Astrocyte (in vitro differentiated cells and primary cell): ENCODE data around the gene SLC12A8.

Experiments
- EZH2 ChIP-seq: IDR thresholded peaks from 2 replicates; pipeline ENCODE4 v1.6.1; 2012; ENCODE audit warnings: mild to moderate bottlenecking, low read length, inconsistent platforms; ENCODE audit not compliant: insufficient read depth
- TF ChIP-seq, protein P1 (sequence below): IDR thresholded peaks from 2 replicates; pipeline ENCODE4 v1.5.1; 2011; ENCODE audit warnings: low read depth, mild to moderate bottlenecking, inconsistent platforms, low read length, moderate library complexity; ENCODE audit not compliant: insufficient read depth

DNA sequence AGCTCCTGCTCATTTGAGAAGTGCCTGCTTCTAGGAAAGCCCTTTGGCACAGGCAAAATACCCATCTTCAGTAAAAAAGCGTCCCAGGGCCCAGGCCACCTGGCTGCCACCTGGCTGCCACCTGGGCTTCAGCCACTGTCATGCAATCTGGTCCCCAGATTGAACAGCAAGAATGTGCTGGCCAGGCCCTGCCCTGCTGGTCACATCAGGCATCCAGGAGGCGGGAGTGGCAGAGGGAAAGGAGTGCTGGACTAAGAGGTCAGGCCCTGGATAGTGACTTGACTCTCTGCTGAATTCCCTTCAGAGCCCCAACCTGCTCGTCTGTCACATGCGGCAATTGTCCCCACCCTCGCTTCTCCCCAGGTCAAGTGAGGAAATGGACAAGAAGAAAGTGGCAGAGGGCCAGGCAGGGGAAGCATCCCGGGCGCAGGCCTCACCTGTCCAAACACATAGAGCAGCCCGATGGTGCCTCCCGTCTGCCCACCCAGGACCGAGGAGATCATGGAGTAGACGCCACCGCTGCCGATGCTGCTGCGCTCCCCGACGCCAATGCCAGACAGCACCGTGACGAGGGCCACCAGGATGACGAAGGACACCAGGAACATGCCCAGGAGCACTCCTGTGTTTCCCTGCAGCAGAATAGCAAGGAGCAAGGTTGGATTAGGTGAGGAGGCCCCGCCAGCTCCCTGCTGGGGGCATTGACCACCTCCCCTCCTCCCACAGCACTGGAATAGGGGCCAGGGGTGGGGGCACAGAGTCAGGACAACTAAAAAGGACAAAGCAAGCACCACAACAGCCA lies 25.5 kb downstream of the SLC12A8 start:
- TF ChIP-seq, protein P1, sequence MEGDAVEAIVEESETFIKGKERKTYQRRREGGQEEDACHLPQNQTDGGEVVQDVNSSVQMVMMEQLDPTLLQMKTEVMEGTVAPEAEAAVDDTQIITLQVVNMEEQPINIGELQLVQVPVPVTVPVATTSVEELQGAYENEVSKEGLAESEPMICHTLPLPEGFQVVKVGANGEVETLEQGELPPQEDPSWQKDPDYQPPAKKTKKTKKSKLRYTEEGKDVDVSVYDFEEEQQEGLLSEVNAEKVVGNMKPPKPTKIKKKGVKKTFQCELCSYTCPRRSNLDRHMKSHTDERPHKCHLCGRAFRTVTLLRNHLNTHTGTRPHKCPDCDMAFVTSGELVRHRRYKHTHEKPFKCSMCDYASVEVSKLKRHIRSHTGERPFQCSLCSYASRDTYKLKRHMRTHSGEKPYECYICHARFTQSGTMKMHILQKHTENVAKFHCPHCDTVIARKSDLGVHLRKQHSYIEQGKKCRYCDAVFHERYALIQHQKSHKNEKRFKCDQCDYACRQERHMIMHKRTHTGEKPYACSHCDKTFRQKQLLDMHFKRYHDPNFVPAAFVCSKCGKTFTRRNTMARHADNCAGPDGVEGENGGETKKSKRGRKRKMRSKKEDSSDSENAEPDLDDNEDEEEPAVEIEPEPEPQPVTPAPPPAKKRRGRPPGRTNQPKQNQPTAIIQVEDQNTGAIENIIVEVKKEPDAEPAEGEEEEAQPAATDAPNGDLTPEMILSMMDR: no peak
- TF ChIP-seq EZH2: no peak
